D341Med (cell line): ENCODE measurements around the gene CDX1.

Experiments used
- DNase-seq: peaks from one replicate; pipeline ENCODE4 v3.0.0; 2012; ENCODE audit warnings: low spot score

Gene CDX1

DNA sequence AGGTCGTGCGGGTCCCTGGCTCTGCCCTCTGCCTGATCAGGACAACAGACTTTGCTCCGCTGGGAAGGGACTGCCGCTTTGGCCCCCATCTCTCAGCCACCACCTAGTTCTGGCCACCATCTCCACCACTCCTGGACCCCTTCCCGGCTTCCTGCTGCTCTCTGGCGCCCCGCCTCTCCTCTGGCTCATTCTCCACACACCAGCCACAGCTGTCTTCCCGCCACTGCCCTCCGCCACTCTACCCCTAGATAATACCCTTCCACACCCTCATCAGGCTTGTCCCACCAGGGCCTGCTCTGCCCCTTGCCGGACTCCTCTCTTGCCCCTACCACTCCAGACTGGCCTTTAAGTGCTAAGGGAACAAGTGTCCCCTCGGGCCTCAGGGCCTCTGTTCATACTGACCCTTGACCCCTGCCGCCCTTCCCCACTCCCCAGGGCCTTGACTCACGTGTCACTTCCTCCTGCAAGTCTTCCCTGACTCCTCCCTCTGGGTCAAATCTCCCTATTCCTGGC lies 3.0 kb upstream of the CDX1 start:
- no peak for DNase-seq

DNA sequence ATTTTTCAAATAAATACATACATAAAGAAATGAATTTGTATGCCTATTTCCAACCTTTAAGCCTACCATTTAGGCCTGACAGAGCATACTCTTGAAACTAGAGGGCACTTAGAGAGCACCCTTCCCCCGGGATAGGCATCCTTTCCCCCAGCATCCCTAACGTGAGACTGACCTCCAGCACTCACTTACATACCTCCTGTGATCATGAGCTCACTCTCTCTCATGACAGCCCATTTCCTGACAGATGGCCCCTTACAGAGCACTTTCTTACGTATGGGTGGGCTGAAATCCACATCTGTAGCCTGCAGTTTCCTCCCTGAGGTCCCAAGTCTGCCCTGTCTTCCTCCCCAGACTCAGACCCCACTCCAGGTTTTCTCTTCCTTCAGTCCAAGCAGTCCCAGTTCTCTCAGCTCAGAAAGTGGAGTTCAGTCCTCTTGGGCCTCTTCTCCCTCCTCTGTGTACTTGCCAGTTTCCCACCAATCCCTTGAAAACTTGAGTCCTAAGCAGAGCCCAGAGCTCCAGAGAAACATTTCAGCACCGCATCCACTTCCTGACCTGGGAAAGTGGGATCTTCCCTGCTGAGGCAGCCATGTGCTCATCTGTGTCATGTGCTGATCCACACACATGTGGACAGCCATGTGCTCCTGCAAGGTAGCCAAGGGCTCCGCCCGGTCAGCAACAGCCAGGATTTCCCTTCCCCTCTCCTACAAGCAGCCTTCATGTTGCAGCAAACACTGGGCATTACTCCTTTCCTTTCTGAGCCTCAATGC lies 2.2 kb upstream of the CDX1 start:
- no peak for DNase-seq

DNA sequence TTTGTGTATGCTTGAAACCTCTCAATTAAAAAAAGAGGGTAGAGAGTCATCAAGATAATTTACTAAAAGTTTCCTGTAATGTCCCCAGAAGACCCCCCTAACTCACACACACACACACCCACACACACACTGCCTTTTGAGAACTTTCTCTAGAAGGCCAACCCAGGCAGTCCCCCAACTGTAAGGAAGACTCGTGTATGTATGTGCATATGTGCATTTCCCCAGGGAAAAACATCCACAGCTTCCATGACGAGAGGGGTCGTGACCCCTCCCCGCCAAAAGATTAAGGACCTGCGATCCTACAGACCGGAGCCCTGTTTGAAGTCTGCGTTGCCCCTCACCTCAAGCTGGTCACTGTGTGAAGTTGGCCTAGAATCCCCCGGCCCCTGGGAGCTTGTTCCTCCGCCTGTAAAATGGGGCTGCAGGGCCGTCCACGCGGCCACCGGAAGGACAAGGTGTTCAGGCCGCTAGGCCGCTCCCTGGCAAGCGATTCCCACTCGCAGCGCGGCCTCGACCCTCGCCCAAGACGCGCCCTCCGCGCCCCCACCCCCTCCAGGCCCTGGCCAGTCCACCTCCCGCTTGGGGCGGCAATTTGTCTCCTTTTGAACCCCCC lies 435 bp upstream of the CDX1 start:
- DNase-seq = no peak

- DNase-seq = no peak
Observed at GRCh38 chr5:150167512-150167850, 903 bp downstream of the CDX1 start.

DNA sequence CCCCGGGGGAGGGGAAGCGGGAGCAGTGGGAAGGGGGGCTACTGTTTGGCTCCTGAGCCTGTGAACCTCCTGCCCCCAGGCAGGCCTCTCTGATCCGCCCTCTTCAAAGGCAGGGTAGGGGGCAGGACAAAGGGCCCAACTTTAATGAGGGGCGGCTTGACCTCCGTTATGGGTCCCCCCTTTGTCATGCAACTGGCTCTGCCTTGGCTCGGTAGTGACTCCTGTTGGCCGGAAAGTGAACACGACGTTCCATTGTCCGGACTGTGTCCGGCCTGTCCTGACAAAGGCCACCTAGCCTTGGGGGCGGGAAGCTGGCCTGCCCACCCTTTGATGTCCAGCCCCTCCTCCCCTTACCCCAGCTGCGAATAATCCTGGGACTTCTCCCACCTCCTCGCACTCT lies 1.3 kb downstream of the CDX1 start:
- DNase-seq = no peak

GRCh38 chr5:150168864-150169263 lies 2.3 kb downstream of the CDX1 start:
- DNase-seq = no peak

- DNase-seq = no peak
Observed at GRCh38 chr5:150172145-150172544, 5.6 kb downstream of the CDX1 start.

- DNase-seq = no peak
Observed at GRCh38 chr5:150172556-150172955, 6.0 kb downstream of the CDX1 start.

GRCh38 chr5:150173161-150173560 lies 6.6 kb downstream of the CDX1 start:
- no peak for DNase-seq

DNA sequence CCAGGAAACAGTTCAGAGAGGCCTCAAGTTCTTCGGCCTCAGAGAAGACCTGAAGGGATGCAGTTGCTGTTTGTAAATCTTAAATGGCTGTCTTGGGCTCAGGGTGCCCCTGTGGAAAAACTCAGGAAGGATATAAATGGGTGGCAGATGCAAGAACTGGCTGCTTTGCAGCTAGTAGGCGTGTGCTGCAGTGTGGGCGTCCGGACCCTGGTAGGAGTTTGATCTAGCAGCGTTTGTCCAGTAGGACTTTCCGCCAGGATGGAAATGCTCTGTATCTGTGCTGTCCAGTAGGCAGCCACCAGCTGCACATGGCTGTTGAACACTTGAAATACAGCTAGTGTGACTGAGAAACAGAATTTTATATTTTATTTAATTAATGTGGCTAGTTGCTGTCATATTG lies 7.7 kb downstream of the CDX1 start:
- no peak for DNase-seq

DNA sequence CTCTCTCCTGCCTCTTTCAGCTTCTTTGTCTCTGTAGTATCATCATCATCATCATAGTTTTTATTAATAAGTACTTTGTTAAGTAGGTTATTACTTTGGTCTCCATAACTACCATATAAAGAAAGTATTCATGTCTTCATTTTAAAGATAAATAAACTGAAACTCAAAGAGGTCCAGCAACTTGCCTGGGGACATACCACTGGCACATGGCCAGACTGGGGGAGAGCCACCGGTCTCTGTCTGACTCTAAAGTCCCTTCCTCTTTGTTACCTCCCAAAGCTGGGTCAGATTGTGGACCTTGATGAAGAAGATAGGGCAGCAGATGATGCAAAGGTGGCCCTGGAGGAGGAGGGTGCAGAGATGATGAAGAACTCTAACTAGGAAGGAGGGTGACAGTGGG lies 8.5 kb downstream of the CDX1 start:
- DNase-seq = no peak

GRCh38 chr5:150175536-150175935 lies 9.0 kb downstream of the CDX1 start:
- peak; percentile 51 for DNase-seq

- no peak for DNase-seq
Observed at GRCh38 chr5:150176745-150177477, 10.3 kb downstream of the CDX1 start.

GRCh38 chr5:150177721-150178120 lies 11.1 kb downstream of the CDX1 start:
- DNase-seq = no peak

GRCh38 chr5:150178262-150178661 lies 11.7 kb downstream of the CDX1 start:
- no peak for DNase-seq

DNA sequence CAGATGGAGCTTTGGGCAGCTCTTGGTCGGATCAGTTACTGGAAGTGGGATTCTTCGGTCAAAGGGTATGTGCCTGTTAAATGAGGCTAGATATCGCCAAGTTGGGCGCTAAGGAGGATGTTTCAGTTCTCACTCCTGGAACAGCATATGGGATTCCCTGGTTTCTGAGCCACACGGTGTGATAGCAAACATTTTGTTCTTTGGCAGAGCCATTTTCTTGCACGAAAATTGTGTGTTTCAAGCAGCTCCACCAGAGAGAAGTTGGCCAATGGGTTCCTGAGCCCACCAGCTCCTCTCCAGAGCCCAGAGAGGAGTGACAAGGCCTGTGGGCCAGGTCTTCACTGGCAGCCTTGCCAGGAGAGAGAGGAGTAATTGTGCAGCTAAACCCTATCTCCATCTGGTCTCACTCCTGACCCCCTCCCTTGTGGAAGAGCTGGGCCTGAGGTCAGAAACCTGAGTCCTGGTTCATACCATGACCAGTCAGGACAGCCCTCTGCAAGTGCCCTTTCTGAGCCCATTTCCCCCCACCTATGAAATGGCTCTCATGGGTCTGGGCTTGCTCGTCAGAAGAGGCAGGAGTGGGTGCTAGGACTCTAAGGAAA lies 12.5 kb downstream of the CDX1 start:
- DNase-seq = no peak

DNA sequence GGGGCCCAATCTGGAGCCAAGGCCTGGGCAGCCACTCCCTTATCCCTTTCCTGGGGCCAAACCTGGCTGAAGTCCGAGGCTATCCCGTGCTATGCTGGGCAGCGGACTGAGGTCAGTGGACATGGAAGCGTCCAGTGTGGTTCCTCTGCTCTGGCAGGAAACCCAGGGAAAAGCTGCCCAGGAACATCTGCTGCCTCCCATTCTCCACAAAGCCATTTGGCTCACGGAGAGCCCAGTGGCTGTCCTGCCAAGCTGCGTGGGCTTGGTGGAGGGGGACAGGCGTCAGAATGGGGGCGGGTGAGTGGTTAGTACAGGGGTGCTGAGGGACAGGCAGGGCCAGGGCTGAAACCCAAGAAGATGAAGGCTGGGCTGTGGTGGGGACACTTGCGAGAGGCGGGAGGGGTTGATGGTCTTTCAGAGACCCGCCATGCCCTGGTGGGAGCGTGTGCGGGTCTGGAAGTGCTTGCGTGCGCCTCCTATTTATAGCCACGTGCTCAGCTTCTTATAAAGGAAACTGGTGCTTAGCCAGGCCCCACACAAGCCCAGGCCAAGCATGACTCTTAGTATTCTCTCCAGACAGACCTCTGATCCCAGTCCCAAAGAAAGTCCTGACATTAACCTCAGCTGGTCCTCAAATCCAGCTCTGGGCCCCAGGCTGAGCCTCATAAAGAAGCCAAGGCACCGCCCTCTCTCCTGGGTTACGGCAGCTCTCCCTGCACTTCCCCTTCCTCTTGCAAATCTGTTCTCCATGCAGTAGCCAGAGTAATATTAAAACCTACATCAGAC lies 13.9 kb downstream of the CDX1 start:
- no peak for DNase-seq

- DNase-seq = no peak
Observed at GRCh38 chr5:150181027-150181426, 14.4 kb downstream of the CDX1 start.

DNA sequence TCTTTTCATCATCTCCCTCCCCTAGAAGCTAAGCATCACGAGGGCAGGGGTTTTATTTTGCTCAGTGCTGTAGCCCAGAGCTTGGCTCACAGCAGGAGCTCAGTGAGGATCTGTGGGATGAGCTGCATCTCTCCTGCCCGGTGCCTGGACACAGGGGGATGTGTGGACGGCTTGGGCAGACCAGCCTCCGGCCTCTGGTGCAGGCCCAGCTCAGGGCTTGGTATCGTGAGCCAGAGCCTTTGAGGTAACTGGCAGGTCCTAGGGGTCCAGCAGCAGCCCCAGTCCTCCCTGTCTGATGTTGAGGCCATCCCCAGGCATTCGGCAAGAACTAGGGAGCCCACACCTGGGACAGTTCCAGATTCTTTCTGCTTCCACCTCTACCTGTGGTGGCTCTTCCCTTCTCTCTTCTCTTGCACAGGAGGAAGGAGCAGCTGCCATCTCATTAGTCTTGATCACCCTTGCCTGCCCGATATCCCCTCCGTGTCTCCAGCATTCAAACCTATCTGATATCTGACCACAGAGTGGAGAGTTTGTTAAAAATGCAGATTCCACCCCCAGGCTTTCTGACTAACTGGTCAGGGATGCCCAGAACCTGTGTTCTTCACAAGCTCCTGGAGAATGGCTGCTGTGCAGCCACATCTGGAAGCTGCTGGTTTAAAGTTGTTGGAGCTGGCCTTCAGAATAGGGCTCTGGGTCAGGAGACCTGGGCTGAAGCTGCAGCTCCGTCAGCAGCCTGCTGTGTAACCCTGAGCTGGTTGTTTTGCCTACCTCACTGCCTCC lies 15.4 kb downstream of the CDX1 start:
- no peak for DNase-seq

DNA sequence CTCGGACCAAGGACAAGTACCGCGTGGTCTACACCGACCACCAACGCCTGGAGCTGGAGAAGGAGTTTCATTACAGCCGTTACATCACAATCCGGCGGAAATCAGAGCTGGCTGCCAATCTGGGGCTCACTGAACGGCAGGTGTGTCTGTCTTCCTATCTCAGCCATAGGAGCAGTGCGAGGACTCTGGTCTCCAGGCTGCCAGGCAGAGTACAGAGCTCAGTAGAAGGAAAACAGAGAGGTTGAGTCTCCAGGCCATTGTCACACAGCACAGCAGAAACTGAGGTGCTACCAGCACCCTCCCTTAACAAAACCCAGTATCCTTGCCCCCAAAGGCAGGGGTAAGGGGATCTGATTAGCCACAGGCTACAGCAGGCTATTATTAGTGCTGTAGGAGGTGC lies 16.2 kb downstream of the CDX1 start:
- no peak for DNase-seq

GRCh38 chr5:150183436-150183835 lies 16.9 kb downstream of the CDX1 start:
- DNase-seq = no peak
